HuH-7 (cell line): Measurements from ENCODE around the gene MBD3L4.
"Not testable (repeated sequence)": the region's sequence is repeated elsewhere in the genome, so short reads cannot be mapped to it uniquely, and the experiment has no call there.

Experiments
- DNase-seq: peaks from one replicate; pipeline ENCODE4 v3.0.0; 2011; ENCODE audit warnings: low spot score

MBD3L4 gene

DNA sequence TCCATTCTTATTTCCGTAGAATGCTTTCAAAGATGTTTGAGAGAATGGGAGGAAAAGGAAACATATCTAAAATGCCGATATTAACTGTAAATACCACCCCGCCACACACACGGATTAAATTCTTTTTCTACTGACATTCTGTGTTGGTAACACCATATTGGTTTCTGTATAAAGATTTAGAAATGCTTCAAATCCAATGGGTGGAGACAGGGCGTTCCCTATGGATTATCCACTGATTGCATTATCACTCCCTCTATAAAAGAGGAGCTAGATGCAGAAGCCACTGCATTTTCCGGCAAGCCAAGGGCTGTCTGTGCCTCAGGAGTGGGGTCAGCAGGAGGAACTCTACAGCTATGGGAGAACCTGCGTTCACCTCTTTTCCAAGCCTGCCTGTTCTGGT lies 9.0 kb upstream of the MBD3L4 start, which contains the start of gene MBD3L2:
TSS of gene MBD3L2 (plus strand) at position 301 of the 400 bp plus-strand sequence. CDS start at position 354, 53 bp downstream.
- DNase-seq, result not testable (repeated sequence)

DNA sequence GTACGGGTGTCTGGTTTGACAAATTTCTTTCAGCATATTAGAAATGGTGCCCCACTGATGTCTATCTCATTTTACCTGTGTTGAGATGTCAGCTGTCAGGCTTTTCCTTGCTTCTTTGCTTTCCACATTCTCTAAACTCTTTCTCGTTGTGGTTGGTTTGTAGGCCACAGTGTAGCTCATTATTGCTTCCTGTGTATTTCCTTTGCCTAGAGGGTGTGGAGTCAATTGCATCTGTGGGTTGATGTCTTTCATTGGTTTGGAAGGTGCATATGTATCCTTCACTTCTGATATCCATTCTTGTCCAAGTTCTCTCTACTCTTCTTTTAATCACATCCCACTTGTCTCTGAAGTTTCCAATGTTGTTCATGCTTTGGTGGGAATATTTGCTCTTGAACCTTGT lies 1.6 kb upstream of the MBD3L4 start:
- not testable (repeated sequence) for DNase-seq

DNA sequence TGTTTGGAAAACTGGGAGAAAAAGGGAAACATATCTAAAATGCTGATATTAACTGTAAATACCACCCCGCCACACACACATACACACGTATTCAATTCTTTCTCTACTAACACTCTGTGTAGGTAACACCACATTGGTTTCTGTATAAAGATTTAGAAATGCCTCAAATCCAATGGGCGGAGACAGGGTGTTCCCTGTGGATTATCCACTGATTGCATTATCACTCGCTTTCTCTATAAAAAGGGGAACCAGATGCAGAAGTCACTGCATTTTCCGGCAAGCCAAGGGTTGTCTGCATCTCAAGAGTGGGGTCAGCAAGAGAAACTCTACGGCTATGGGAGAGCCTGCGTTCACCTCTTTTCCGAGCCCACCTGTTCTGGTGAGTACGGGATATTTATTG lies 9.7 kb downstream of the MBD3L4 start, which contains the start of gene MBD3L5:
TSS of gene MBD3L5 (plus strand) at position 301 of the 400 bp plus-strand sequence. CDS start at position 335, 34 bp downstream.
- not testable (repeated sequence) for DNase-seq

DNA sequence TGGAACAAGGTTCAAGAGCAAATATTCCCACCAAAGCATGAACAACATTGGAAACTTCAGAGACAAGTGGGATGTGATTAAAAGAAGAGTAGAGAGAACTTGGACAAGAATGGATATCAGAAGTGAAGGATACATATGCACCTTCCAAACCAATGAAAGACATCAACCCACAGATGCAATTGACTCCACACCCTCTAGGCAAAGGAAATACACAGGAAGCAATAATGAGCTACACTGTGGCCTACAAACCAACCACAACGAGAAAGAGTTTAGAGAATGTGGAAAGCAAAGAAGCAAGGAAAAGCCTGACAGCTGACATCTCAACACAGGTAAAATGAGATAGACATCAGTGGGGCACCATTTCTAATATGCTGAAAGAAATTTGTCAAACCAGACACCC lies 11.2 kb downstream of the MBD3L4 start:
- not testable (repeated sequence) for DNase-seq

DNA sequence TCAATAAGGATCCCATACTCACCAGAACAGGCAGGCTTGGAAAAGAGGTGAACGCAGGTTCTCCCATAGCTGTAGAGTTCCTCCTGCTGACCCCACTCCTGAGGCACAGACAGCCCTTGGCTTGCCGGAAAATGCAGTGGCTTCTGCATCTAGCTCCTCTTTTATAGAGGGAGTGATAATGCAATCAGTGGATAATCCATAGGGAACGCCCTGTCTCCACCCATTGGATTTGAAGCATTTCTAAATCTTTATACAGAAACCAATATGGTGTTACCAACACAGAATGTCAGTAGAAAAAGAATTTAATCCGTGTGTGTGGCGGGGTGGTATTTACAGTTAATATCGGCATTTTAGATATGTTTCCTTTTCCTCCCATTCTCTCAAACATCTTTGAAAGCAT lies 18.6 kb downstream of the MBD3L4 start, which contains the start of gene MBD3L2B:
TSS of gene MBD3L2B (minus strand) at position 101 of the 400 bp plus-strand sequence. CDS start at position 67, 34 bp downstream.
- not testable (repeated sequence) for DNase-seq

DNA sequence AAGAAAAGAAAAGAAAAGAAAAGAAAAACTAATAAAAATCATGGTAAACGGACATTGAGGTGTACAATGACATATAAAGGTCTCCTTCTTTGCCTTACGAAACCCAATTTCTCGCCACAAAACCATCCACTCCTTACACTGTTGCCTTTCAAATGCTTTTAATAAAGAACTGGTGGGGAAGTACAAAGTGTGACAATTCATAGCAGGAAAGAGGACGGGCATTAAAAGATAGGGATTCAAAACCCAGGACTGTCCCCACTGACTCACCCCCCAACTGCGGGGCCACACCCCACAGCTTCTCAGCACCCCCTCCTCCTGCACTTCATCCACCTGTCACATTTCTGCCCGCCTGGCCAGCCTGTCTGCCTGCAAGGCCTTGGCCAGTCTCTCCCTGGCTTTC lies 21.2 kb downstream of the MBD3L4 start:
- no peak for DNase-seq

DNA sequence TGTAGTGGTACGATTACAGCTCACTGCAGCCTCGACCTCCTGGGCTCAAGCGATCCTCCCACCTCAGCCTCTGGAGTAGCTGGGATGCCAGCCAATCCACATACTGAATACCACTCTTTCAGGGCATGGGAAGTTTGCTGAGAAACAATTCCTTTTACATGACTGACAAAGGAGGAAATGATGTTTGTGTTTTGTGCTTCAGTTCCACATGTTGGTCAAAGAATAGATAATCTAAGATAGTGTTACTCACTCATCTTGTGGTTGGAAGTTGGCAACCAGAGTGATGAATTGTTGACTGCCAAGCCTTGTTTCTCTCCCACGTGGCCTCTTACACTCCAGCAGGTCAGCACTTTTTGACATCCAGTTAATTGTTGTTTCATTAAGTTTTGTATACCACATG lies 26.3 kb downstream of the MBD3L4 start:
- DNase-seq, result no peak

DNA sequence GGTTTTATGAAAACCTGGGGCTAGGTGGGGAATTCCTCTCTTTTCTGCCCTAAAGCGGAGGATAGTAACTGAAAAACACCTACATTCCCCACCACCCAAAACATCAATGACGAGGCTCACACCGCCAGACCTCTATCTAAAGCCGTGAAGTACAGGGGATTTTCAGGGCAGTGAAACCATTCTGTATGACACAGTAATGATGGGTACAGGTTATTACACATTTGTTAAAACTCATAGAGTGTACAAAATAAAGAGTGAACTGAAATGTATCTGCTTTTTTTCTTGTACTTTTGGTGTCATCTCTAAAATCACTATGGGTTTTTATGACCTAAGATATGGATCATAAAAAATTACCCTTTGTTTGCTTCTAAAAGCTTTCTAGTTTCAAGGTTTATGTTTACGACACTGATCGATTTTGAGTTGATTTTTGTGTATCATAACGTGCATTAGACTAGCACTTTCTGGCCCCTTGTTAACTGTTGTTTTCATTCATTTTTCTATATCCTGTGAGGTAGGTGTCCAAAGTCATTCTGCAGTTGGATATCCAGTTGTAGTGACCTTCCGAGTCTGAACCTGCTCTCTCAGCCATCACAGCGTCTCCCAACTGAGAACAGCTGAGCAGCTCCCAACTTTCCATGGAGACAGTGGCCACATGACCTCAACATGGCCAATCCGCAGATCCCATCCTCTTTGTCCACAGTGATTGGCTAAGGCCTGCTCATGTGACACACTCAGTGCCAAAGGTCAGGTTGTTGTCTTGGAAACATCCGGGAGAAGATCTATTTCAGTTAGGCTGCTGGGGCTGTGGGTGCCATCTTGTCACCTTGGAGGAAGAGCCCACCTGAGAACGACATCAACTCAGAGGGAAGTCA lies 29.0 kb downstream of the MBD3L4 start:
- no peak for DNase-seq

DNA sequence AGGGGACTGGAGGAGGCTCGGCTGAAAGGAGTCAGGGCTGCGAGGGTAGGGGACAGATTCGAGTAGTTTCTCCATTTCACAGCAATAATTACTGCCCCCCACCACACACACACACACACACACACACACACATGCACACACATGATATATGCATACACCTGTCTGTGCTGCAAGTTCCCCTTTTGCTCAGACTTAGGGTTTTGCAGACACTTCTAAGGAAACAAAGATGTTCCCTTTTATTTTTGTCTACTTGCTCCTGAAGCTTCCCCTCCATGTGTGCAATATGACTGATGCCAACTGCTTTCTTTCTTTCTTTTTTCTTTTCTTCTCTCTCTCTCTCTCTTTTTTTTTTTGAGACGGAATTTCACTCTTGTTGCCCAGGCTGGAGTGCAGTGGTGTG lies 32.1 kb downstream of the MBD3L4 start:
- DNase-seq, result no peak

DNA sequence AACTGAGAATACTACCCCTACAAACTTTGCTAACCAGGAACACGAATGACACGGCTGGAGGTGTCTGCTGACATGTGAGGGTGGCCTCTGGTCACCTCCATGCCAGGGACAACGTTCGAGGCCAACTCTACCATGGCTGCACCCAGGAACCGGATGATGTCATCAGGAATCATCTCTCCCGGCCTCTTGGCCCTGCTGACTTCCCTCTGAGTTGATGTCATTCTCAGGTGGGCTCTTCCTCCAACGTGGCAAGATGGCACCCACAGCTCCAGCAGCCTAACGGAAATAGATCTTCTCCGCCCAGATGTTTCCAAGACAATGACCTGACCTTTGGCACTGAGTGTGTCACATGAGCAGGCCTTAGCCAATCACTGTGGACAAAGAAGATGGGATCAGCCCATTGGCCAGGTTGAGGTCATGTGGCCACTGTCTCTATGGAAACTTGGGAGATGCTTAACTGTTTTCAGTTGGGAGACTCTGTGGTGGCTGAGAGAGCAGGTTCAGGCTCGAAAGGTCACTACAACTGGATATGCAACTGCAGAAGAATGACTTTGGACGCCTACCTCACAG lies 33.8 kb downstream of the MBD3L4 start:
- no peak for DNase-seq

DNA sequence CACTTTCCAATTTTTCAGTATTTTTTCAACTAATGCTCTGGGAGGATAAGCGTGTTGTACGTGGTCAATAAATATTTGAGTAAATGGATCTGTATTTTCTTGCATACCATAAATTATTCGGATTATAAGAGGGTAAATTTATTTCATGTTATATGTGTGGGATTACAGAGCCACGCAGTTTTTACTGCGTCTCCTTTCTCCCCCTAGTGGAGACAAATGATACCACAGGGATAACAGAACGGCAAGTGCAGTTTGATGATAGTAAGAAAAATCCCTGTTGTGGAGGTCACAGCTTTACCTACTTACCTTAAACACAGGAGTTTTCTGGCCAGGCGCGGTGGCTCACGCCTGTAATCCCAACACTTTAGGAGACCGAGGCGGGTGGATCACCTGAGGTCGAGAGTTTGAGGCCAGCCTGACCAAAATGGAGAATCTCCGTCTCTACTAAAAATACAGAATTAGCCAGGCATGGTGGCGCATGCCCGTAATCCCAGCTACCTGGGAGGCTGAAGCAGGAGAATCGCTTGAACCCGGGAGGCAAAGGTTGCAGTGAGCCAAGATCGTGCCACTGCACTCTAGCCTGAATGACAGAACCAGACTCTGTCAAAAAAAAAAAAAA lies 35.6 kb downstream of the MBD3L4 start:
- DNase-seq, result peak; percentile 63

DNA sequence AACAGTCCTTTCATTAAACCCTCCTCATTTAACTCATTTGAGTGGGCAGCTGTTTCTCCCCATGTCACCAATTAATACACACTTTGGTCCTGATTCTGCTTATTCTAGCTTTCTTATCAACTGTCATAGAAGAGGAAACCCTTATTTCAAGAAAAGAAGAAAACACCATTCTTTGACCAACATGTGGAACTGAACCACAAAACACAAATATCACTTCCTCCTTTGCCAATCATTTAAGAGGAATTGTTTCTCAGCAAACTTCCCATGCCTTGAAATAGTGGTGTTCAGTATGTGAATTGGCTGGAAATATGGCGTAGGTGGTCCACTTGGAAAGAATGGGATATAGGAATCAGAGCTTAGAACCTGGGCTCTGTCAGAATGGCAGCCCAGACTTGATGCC lies 39.2 kb downstream of the MBD3L4 start:
- no peak for DNase-seq

DNA sequence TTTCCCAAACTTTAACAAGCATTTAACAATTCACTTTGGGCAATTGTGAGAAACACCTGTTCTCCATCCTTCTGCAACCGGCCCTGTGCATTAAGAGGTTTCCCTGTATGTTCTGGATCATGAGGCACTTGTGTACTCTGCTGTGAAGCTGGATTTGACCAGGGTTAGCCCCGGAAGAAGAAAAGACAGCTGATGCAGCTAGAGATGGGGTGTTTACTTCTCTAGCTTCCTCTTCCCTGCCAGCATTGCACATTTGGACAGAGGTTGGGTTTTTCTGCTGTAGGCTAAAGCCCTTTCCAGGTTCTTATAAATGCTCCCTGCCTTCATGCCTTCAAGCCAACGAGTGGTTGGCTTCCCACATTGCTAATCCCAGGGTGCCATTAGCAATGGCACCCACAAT lies 39.6 kb downstream of the MBD3L4 start:
- DNase-seq, result no peak

DNA sequence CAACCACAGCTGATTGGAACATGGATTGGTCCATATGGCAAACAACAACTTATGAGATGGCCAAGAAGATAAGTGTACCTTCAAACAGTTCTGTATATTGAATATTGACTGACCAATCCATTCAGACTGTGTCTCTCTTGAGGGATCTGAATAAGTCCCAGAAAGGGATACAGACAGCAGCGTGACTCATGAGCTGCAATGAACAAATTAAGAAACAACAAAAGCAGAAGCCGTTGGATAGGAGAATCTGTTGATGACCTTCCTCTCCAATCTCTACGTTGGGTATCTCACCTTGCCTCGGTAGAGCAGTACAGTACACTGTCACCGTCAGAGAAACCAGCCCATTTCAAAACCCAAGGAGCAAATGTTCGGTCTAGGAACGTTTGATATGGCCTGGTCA lies 40.0 kb downstream of the MBD3L4 start:
- no peak for DNase-seq

DNA sequence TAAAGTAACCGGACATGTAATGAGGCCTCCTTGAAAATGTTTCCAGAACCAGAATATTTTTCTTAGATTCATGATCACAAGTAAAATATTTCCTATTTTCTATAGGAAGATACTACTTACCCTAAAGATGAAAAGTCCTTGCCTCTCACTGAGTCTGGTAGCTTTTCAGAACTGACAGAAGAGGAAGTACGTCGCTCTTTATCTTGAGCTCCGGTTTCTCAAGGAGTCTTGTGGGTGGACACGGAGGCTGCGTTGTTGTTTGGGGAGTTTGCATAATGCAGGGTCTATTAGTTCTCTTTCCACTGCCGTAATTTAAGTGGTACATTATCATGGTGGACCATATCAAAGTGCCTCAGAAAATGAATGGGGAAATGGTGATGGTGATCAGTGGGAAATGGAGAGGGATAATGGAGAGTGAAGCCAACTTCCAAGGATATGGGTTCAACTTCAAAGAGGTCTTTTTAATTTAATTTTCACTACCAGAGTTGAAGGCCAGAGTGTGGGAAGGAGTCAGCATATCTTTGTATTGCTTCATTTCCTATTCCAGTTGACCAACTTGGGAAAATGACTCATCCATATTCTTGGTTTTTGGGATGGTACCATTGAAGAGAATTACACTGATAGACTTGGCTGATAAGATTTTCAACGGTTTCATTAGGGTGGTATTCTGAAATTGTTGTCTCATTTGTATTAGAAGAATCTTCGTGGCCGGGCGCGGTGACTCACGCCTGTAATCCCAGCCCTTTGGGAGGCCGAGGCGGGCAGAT lies 42.1 kb downstream of the MBD3L4 start:
- no peak for DNase-seq

DNA sequence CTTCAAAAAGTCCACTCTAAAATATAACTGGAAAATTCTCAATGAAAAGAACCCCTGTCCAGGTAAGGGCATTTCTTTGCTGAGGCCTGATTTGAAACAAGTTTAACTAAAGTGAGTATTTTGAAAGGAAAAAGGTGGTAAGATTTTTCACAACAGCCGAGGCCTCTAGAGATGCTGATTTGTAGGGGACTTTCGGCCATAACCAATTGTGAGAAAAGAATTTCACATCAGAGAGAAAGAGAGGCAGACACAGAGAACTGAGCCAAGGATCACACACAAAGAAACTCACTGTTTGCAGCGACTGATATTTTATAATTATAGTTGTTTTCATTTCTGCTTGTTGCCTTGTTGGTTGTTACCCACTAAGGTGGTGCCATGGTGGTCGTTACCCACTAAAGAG lies 43.2 kb downstream of the MBD3L4 start:
- no peak for DNase-seq

DNA sequence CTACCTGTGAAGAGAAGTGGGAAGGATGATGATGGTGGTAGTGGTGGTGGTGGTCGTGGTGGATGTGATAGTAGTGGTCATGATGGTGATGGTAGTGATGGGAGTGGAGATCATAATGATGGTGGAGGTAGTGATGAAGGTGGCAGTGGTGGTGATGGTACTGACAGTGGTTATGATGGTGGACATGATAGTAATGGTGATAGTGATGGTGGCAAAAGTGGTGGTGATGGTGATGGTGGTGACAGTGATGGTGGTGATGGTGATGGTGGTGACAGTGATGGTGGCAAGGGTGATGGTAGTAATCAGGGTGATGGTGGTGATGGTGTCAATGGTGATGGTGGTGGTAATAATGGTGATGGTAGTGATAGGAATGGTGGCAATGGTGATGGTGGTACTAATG lies 44.9 kb downstream of the MBD3L4 start:
- no peak for DNase-seq

DNA sequence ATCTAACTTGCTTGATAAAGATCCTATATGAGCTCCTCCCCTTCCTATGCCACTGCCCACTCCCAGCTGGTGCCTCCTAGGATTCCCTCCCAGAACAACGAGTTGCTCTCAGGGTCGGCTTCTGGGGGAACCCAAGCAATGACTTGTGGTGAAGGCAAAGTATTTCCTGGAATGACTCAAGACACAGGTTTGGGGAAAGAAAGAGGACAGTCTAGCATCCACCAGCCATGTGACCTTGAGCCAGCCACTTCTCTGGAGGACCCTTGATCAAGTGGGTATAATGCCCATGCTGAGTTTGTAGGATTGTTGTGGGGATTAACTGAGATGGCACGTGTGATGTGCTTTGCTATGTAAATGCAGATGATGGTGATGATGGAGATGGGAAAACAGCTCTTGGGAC lies 51.7 kb downstream of the MBD3L4 start:
- DNase-seq, result no peak

DNA sequence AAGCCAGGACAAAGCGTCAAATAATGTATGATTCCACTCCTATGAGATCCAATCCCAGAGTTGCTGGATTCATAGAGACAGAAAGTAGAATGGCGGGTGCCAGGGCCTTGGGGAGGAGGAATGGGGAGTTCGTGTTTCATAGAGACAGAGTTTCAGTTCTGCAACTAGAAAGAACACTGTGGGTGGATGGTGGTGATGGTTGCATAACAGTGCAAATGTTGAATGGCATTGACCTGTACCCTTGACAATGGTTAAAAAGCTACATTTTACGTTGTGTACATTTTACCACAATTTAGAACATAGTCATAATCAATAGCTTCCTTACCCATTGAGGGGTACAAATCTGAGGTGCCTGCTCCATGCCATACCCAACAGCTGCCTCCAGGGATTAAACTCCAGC lies 52.1 kb downstream of the MBD3L4 start:
- DNase-seq, result no peak
